Measurements from ENCODE around the gene POLA2. TPM values are rescaled to one million over a fixed set of nuclear protein-coding genes. Genes with fewer than 3 reads are reported as not detected.

POLA2 gene
- total and polyA plus RNA-seq, 2 donors (not counting 3 experiments of a cell fraction or from before 2014, with no cell fraction given): 24.0 to 30.0 TPM

- H3K36me3 ChIP-seq (ENCODE audit: control insufficient read depth in 2 of 2, extremely low read depth in 1 of 2, insufficient read depth in 2 of 2, low read length in 2 of 2): peaks cover 31 to 49% of the 10 kb centered on the region in 2 experiments
Measured at GRCh38 chr11:65341856-65342255, 80.1 kb downstream of the POLA2 start.

More at GRCh38 chr11:65341856-65342255, 80.1 kb downstream of the POLA2 start:
- H3K27me3 ChIP-seq (ENCODE audit: control insufficient read depth in 2 of 2, insufficient read depth in 2 of 2, low read length in 2 of 2): no peaks in the 10 kb centered on the region
- DNase-seq (ENCODE audit: low read depth, low spot score) (no peak), FAIRE-seq (peak; percentile 18)
- no peak overlapping the region for H3K9ac ChIP-seq (replicated peaks; ENCODE audit: extremely low read depth, insufficient read depth, low read length)
- TF ChIP-seq POLR2A (IDR thresholded peaks at IDR 0.05; ENCODE audit: low read depth, low read length): no peak
- TF ChIP-seq FOS (IDR thresholded peaks at IDR 0.05; ENCODE audit: borderline replicate concordance, insufficient read depth, low read length): no peak
- no peak for TF ChIP-seq POLR2AphosphoS5 (IDR thresholded peaks at IDR 0.05; ENCODE audit: insufficient read depth, low read depth, low read length)
- no peak for TF ChIP-seq MAX (IDR thresholded peaks at IDR 0.05; ENCODE audit: insufficient read depth, insufficient read length)
- TF ChIP-seq MYC (IDR thresholded peaks at IDR 0.05; ENCODE audit: low read depth, low read length): no peak
- no peak for TF ChIP-seq GATA2 (IDR thresholded peaks at IDR 0.05; ENCODE audit: insufficient read depth, insufficient read length, low read depth, low read length)
- TF ChIP-seq CTCF (IDR thresholded peaks at IDR 0.05; ENCODE audit: extremely low read depth in 1 of 2, insufficient read depth in 1 of 2, low read depth in 1 of 2, low read length in 2 of 2): no peak
- no peak for TF ChIP-seq EZH2 (IDR thresholded peaks at IDR 0.05; ENCODE audit: borderline replicate concordance, low read depth, low read length, severe bottlenecking)
- no peak for TF ChIP-seq JUN (IDR thresholded peaks at IDR 0.05; ENCODE audit: borderline replicate concordance, insufficient read depth, insufficient read length, low read depth)
- BruUV-seq (replicated peaks): no TSS peak
- H3K4me3 ChIP-seq (replicated peaks in 1 of 3; ENCODE audit: insufficient read depth in 1 of 3, low read depth in 1 of 3, low read length in 3 of 3): no peak overlapping the region
- no peaks in the 10 kb centered on the region for H3K9me1 ChIP-seq (replicated peaks; ENCODE audit: control insufficient read depth, extremely low read depth, insufficient read depth, low read length)
- peaks cover 30% of the 10 kb centered on the region for H3K79me2 ChIP-seq (ENCODE audit: control insufficient read depth, insufficient read depth, low read length)
- no peaks in the 10 kb centered on the region for H3K9me3 ChIP-seq (replicated peaks; ENCODE audit: control insufficient read depth, insufficient read depth, low read length)
- dilution Hi-C loops (cut with MboI; ENCODE audit: extremely low pct_ligation_motif_present, low sequenced_read_pairs) (no loop called here), intact Hi-C loops (cut with micrococcal nuclease) (no loop called here)
- H3K27ac ChIP-seq (ENCODE audit: insufficient read depth, low read depth, low read length): no peak overlapping the region
- H2AFZ ChIP-seq (ENCODE audit: low read depth, low read length): no peak overlapping the region
- H3K4me1 ChIP-seq (ENCODE audit: control insufficient read depth, extremely low read depth, insufficient read depth, low read length): no peaks in the 10 kb centered on the region
- POLR2A ChIA-PET: no interaction called here
- H4K20me1 ChIP-seq (replicated peaks; ENCODE audit: control insufficient read depth, extremely low read depth, insufficient read depth, low read length): peaks cover 3% of the 10 kb centered on the region
- CTCF ChIA-PET: interaction anchor here (0.8 to 2.4 kb wide), 4 partner anchors 10 to 67 kb away, joined by 3 to 6 read pairs (median 4); partner anchors contain the start of gene CDC42EP2
- no peak overlapping the region for H3K4me2 ChIP-seq (ENCODE audit: insufficient read depth, low read length)

Other genes with a start within 250 kb of the POLA2 start
- 108 and 109 TPM in 2 replicates for gene ARL2, start 247.8 kb upstream of the POLA2 start, total RNA-seq
- 259 and 312 TPM in 2 replicates for gene ARL2, start 247.8 kb upstream of the POLA2 start, polyA plus RNA-seq
- gene SNX15, start 234.5 kb upstream of the POLA2 start, total RNA-seq: 21.0 and 21.8 TPM in 2 replicates
- gene SNX15, start 234.5 kb upstream of the POLA2 start, polyA plus RNA-seq: 15.2 and 15.5 TPM in 2 replicates
- 16.6 and 18.0 TPM in 2 replicates for gene SAC3D1, start 220.8 kb upstream of the POLA2 start, total RNA-seq
- 17.0 and 22.2 TPM in 2 replicates for gene SAC3D1, start 220.8 kb upstream of the POLA2 start, polyA plus RNA-seq
- 4.4 and 6.8 TPM in 2 replicates for gene NAALADL1, start 203.4 kb upstream of the POLA2 start, total RNA-seq
- 13.9 and 16.5 TPM in 2 replicates for gene NAALADL1, start 203.4 kb upstream of the POLA2 start, polyA plus RNA-seq
- gene CDCA5, start 177.9 kb upstream of the POLA2 start, total RNA-seq: 34.1 and 35.7 TPM in 2 replicates
- 14.0 and 16.4 TPM in 2 replicates for gene CDCA5, start 177.9 kb upstream of the POLA2 start, polyA plus RNA-seq
- 37.6 and 45.1 TPM in 2 replicates for gene ZFPL1, start 177.7 kb upstream of the POLA2 start, total RNA-seq
- 139 and 186 TPM in 2 replicates for gene ZFPL1, start 177.7 kb upstream of the POLA2 start, polyA plus RNA-seq
- 102 and 108 TPM in 2 replicates for gene VPS51, start 165.7 kb upstream of the POLA2 start, total RNA-seq
- gene VPS51, start 165.7 kb upstream of the POLA2 start, polyA plus RNA-seq: 146 and 196 TPM in 2 replicates
- gene TM7SF2, start 150.1 kb upstream of the POLA2 start, total RNA-seq: 11.6 and 16.2 TPM in 2 replicates
- 39.5 and 47.1 TPM in 2 replicates for gene TM7SF2, start 150.1 kb upstream of the POLA2 start, polyA plus RNA-seq
- gene ZNHIT2, start 144.3 kb upstream of the POLA2 start, total RNA-seq: 9.0 and 9.2 TPM in 2 replicates
- 7.1 and 12.8 TPM in 2 replicates for gene ZNHIT2, start 144.3 kb upstream of the POLA2 start, polyA plus RNA-seq
- 746 and 784 TPM in 2 replicates for gene FAU, start 139.8 kb upstream of the POLA2 start, total RNA-seq
- gene FAU, start 139.8 kb upstream of the POLA2 start, polyA plus RNA-seq: 741 and 809 TPM in 2 replicates
- 49.7 and 51.6 TPM in 2 replicates for gene MRPL49, start 139.6 kb upstream of the POLA2 start, total RNA-seq
- gene MRPL49, start 139.6 kb upstream of the POLA2 start, polyA plus RNA-seq: 76.8 and 90.4 TPM in 2 replicates
- 34.5 and 36.0 TPM in 2 replicates for gene SYVN1, start 127.4 kb upstream of the POLA2 start, total RNA-seq
- 39.1 and 45.1 TPM in 2 replicates for gene SYVN1, start 127.4 kb upstream of the POLA2 start, polyA plus RNA-seq
- gene SPDYC, start 91.7 kb upstream of the POLA2 start, total RNA-seq: not detected in 2 replicates
- gene SPDYC, start 91.7 kb upstream of the POLA2 start, polyA plus RNA-seq: not detected in 2 replicates
- 201 and 217 TPM in 2 replicates for gene CAPN1, start 80.0 kb upstream of the POLA2 start, total RNA-seq
- gene CAPN1, start 80.0 kb upstream of the POLA2 start, polyA plus RNA-seq: 218 and 293 TPM in 2 replicates
- gene CDC42EP2, start 52.9 kb downstream of the POLA2 start, total RNA-seq: 23.4 and 23.9 TPM in 2 replicates
- gene CDC42EP2, start 52.9 kb downstream of the POLA2 start, polyA plus RNA-seq: 26.4 and 33.3 TPM in 2 replicates
- 48.9 and 58.7 TPM in 2 replicates for gene DPF2, start 71.9 kb downstream of the POLA2 start, total RNA-seq
- 62.2 and 73.3 TPM in 2 replicates for gene DPF2, start 71.9 kb downstream of the POLA2 start, polyA plus RNA-seq
- gene TIGD3, start 92.8 kb downstream of the POLA2 start, total RNA-seq: 0.27 TPM in 1 of 2 replicates, not detected in the other
- gene TIGD3, start 92.8 kb downstream of the POLA2 start, polyA plus RNA-seq: 0.18 TPM in 2 replicates
- gene SLC25A45, start 120.7 kb downstream of the POLA2 start, total RNA-seq: 3.1 and 4.8 TPM in 2 replicates
- 1.2 TPM in 2 replicates for gene SLC25A45, start 120.7 kb downstream of the POLA2 start, polyA plus RNA-seq
- 53.9 and 57.7 TPM in 2 replicates for gene FRMD8, start 124.7 kb downstream of the POLA2 start, total RNA-seq
- 36.4 and 45.3 TPM in 2 replicates for gene FRMD8, start 124.7 kb downstream of the POLA2 start, polyA plus RNA-seq
- 957 and 1,053 TPM in 2 replicates for gene NEAT1, start 160.8 kb downstream of the POLA2 start, total RNA-seq
- 34.4 and 43.3 TPM in 2 replicates for gene NEAT1, start 160.8 kb downstream of the POLA2 start, polyA plus RNA-seq
- gene MALAT1, start 237.1 kb downstream of the POLA2 start, total RNA-seq: 7,529 and 7,700 TPM in 2 replicates
- gene MALAT1, start 237.1 kb downstream of the POLA2 start, polyA plus RNA-seq: 394 and 491 TPM in 2 replicates

All from endothelial cell of umbilical vein (primary cell).